Measurements from ENCODE around the gene ENAH. TPM values are rescaled to one million over a fixed set of nuclear protein-coding genes. Genes with fewer than 3 reads are reported as not detected.

Gene ENAH
- total and polyA plus RNA-seq, 10 donors = 5.1 to 98.1 (median 44.8) TPM

DNA sequence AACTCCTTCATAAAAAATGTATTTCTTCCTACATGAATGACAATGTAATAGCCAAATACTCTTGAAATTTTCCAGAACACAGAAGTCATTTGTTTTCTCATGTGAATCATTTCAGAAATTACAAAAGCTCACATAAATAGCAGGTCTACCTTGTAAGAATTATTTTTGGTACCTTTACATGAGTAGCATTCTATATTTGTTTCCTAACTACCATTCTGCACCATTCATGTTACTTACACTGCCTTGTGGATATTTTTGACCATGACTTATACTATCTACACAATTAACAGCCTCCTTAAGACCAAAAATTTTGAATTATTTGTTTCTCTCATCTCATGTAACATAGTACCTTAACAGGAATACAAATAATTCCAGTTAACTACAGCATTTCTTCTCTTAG lies 109.6 kb downstream of the ENAH start:
- TF ChIP-seq POLR2AphosphoS5 (IDR thresholded peaks at IDR 0.05) (no peak), POLR2A (IDR thresholded peaks at IDR 0.05) (no peak)
- TF ChIP-seq, protein P1, sequence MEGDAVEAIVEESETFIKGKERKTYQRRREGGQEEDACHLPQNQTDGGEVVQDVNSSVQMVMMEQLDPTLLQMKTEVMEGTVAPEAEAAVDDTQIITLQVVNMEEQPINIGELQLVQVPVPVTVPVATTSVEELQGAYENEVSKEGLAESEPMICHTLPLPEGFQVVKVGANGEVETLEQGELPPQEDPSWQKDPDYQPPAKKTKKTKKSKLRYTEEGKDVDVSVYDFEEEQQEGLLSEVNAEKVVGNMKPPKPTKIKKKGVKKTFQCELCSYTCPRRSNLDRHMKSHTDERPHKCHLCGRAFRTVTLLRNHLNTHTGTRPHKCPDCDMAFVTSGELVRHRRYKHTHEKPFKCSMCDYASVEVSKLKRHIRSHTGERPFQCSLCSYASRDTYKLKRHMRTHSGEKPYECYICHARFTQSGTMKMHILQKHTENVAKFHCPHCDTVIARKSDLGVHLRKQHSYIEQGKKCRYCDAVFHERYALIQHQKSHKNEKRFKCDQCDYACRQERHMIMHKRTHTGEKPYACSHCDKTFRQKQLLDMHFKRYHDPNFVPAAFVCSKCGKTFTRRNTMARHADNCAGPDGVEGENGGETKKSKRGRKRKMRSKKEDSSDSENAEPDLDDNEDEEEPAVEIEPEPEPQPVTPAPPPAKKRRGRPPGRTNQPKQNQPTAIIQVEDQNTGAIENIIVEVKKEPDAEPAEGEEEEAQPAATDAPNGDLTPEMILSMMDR (IDR thresholded peaks at IDR 0.05 in 8 of 11, conservative IDR thresholded peaks at IDR 0.05 in 3 of 11) = no peak
- DNase-seq = no peak
- no peaks in the 10 kb centered on the region for H3K36me3 ChIP-seq
- H3K4me1 ChIP-seq = peaks cover 0 to 26% (median 0%) of the 10 kb centered on the region in 6 donors
- intact Hi-C loops (cut with DNase I; ENCODE audit: low total_unique reads) = no loop called here
- H3K9me3 ChIP-seq = no peaks in the 10 kb centered on the region
- no peak overlapping the region for H3K4me3 ChIP-seq
- no peaks in the 10 kb centered on the region for H3K27me3 ChIP-seq (replicated peaks in 1 of 7)
- no peak overlapping the region for H3K27ac ChIP-seq

DNA sequence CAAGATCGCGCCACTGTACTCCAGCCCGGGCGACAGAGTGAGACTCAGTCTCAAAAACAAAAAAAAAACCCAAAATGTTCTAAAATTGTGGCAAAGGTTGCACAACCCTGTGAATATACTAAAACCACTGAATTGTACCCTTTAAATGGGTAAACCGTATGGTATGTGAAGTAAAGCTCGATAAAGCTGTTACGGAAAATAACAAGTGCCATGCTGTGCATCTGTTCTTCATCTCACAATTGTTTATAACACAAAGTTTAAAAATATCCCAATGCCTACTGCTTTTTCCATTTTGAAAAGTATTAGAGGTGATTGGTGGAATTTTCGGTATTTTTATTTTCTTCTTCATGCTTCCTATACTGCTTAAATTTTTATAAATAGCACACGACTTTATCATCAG lies 111.5 kb downstream of the ENAH start:
- H3K27ac ChIP-seq = no peak overlapping the region
- intact Hi-C loops (cut with DNase I; ENCODE audit: low total_unique reads) = no loop called here
- 85 to 98% (median 95%) methylated on average over 9 of the region's 9 CpGs for WGBS, 5 donors
- DNase-seq = no peak
- no peaks in the 10 kb centered on the region for H3K27me3 ChIP-seq (replicated peaks in 1 of 7)
- no peaks in the 10 kb centered on the region for H3K36me3 ChIP-seq
- no peaks in the 10 kb centered on the region for H3K9me3 ChIP-seq
- TF ChIP-seq POLR2A (IDR thresholded peaks at IDR 0.05) (no peak), POLR2AphosphoS5 (IDR thresholded peaks at IDR 0.05) (no peak)
- TF ChIP-seq, protein P1 (IDR thresholded peaks at IDR 0.05 in 8 of 11, conservative IDR thresholded peaks at IDR 0.05 in 3 of 11) = no peak
- no peak overlapping the region for H3K4me3 ChIP-seq
- peaks cover 0 to 26% (median 0%) of the 10 kb centered on the region in 6 donors for H3K4me1 ChIP-seq

DNA sequence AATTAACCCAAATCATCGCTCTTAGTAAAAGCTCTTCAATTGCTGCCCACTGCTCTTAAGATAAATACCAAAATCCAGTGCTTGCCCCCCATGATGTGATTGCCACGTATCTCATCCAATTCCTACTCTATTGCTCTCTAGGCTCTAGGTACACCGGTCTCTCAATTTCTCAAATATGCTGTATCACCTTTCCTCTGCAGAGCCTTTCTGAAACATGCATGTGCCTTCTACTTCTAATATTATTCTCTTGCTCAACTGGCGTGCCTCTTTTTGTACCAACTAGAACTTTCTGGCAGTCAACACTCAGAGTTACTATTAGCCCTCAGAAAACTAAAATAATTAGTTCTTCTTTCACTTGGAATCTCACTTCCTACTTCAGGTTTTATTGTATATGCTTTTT lies 113.3 kb downstream of the ENAH start:
- Histone ChIP-seq H3K36me3 (no peaks in the 10 kb centered on the region), H3K9me3 (no peaks in the 10 kb centered on the region), H3K27ac (no peak overlapping the region), H3K4me3 (no peak overlapping the region), H3K4me1 (peaks cover 0 to 14% (median 1%) of the 10 kb centered on the region in 6 donors), H3K27me3 (replicated peaks in 1 of 7) (no peaks in the 10 kb centered on the region)
- 77 to 82% (median 80%) methylated on average over 4 of the region's 4 CpGs for WGBS, 5 donors
- intact Hi-C loops (cut with DNase I; ENCODE audit: low total_unique reads) = no loop called here
- no peak for TF ChIP-seq POLR2AphosphoS5 (IDR thresholded peaks at IDR 0.05)
- TF ChIP-seq, protein P1 (IDR thresholded peaks at IDR 0.05 in 8 of 11, conservative IDR thresholded peaks at IDR 0.05 in 3 of 11) = no peak
- no peak for TF ChIP-seq POLR2A (IDR thresholded peaks at IDR 0.05)
- no peak for DNase-seq

DNA sequence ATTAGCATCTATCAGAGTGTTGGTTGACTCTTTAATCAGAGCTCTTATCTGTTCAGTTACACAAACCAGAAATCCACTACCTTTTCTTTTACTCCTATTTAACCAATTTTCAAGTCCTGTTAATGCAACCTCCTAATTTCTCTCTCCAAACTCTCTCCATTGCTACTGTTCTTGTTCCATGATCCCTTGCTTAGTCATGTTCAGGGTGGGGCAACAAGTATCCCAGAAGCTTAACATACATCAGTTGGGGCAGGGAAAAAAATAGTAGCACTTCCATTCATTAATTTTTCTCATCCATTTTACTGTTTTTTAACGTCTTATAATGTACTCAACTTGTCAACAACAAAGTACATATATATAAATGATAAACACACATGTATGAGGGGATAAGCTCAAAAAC lies 113.9 kb downstream of the ENAH start:
- H3K27me3 ChIP-seq (replicated peaks in 1 of 7) = no peaks in the 10 kb centered on the region
- no peak overlapping the region for H3K27ac ChIP-seq
- WGBS, 5 donors = 80 to 87% (median 85%) methylated on average over 1 of the region's 1 CpG
- no peak overlapping the region for H3K4me3 ChIP-seq
- DNase-seq = no peak
- TF ChIP-seq, protein P1 (IDR thresholded peaks at IDR 0.05 in 8 of 11, conservative IDR thresholded peaks at IDR 0.05 in 3 of 11) = no peak
- TF ChIP-seq POLR2A (IDR thresholded peaks at IDR 0.05) (no peak), POLR2AphosphoS5 (IDR thresholded peaks at IDR 0.05) (no peak)
- no peaks in the 10 kb centered on the region for H3K9me3 ChIP-seq
- intact Hi-C loops (cut with DNase I; ENCODE audit: low total_unique reads) = no loop called here
- H3K4me1 ChIP-seq = peaks cover 0 to 14% (median 1%) of the 10 kb centered on the region in 6 donors
- H3K36me3 ChIP-seq = no peaks in the 10 kb centered on the region
